H1 (cell line): Measurements from ENCODE around the gene ADGRD2. TPM values are rescaled to one million over a fixed set of nuclear protein-coding genes. Genes with fewer than 3 reads are reported as not detected.

ENCODE experiments used
- ATF2 ChIP-seq: IDR thresholded peaks from 2 replicates; pipeline ENCODE4 v1.6.1; 2012; ENCODE audit warnings: low read length, inconsistent platforms
- BACH1 ChIP-seq: IDR thresholded peaks from 2 replicates; pipeline ENCODE4 v1.6.1; 2012; ENCODE audit warnings: low read length, improper control_type of control experiment
- BCL11A ChIP-seq, 2 experiments: IDR thresholded peaks; one replicate each; pipeline ENCODE4 v1.6.1; 2011; ENCODE audit warnings: low read depth in 2 of 2, low read length in 2 of 2, mild to moderate bottlenecking in 2 of 2
- CHD7 ChIP-seq: fragments of 300-600 bp; sonication (generic); IDR thresholded peaks from 2 replicates; pipeline ENCODE4 v1.7.1; 2012; ENCODE audit warnings: low read length, moderate library complexity, mild to moderate bottlenecking, inconsistent platforms; ENCODE audit not compliant: insufficient replicate concordance
- GABPA ChIP-seq: IDR thresholded peaks from 2 replicates; pipeline ENCODE4 v1.6.1; 2011; ENCODE audit warnings: mild to moderate bottlenecking, low read length, moderate library complexity, borderline replicate concordance; ENCODE audit not compliant: insufficient read depth
- NRF1 ChIP-seq: IDR thresholded peaks from 2 replicates; pipeline ENCODE4 v1.6.1; 2011; ENCODE audit warnings: mild to moderate bottlenecking, low read depth, low read length, improper control_type of control experiment
- PHF8 ChIP-seq: fragments of 200-600 bp; sonication (generic); conservative IDR thresholded peaks from 2 replicates; pipeline ENCODE4 v1.7.1; 2012; ENCODE audit warnings: low read depth, mild to moderate bottlenecking, inconsistent platforms, low read length, moderate library complexity
- RNF2 ChIP-seq: fragments of 200-900, 300-1000 bp; sonication (generic); IDR thresholded peaks from 2 replicates; pipeline ENCODE4 v1.7.1; 2016; ENCODE audit warnings: borderline replicate concordance, low read depth, mild to moderate bottlenecking, antibody characterized with exemption, low read length; ENCODE audit not compliant: poor library complexity, severe bottlenecking; ENCODE audit errors: missing control alignments
- TAF7 ChIP-seq: optimal IDR thresholded peaks from 2 replicates; pipeline ENCODE3; 2011; ENCODE audit warnings: low read depth, mild to moderate bottlenecking, inconsistent platforms, low read length, moderate library complexity, borderline replicate concordance
- TBP ChIP-seq: IDR thresholded peaks from 2 replicates; pipeline ENCODE4 v1.6.1; 2011; ENCODE audit warnings: low read depth, low read length, improper control_type of control experiment
- polyA plus RNA-seq, 7 experiments: library from polyadenylated mRNA; depleted of rRNA in 3 of 7; stranded (reverse) in 5 of 7; unstranded in 2 of 7; fragments of >200 nt in 5 of 7; fragments of 200-250 nt in 2 of 7; gene quantifications; 1 replicate in 5 of 7; 2 replicates in 1 of 7; 4 replicates in 1 of 7; pipeline versions ENCODE4 v1.2.1 to v1.2.3, GENCODE V29; 2011 to 2013; ENCODE audit warnings: missing spikeins in 2 of 7, mixed read lengths in 2 of 7
- total RNA-seq: library from RNA; stranded (reverse); fragmentation: NEBNext Ultra II Directional; extraction: Animal tissue kit (Norgen Biotek cat#: 25700); gene quantifications from 2 replicates; pipeline ENCODE4 v1.2.1, GENCODE V29; 2021

ADGRD2 gene
- total and polyA plus RNA-seq, 2 of the 8 experiments (the other 6 are each of a cell fraction or from before 2014, with no cell fraction given), result 0.41 to 1.4 TPM

GRCh38 chr9:124470726-124471125, 20.5 kb downstream of the ADGRD2 start (continued):
- TF ChIP-seq CHD7 (no peak), NRF1 (no peak), PHF8 (no peak), RNF2 (no peak), GABPA (no peak), BACH1 (no peak), TBP (no peak), ATF2 (no peak), BCL11A (IDR thresholded peaks at IDR 0.05; ENCODE audit: low read depth in 2 of 2, low read length in 2 of 2) (no peak), TAF7 (no peak)
